GM21619 (cell line): ENCODE data around the gene CCNYL1.
"Not testable (repeated sequence)": the region's sequence is repeated elsewhere in the genome, so short reads cannot be mapped to it uniquely, and the experiment has no call there.

Source experiments
- ATAC-seq: cut with Tn5 transposase; IDR thresholded peaks from one replicate; pipeline ENCODE4 v1.9.1; 2021; ENCODE audit not compliant: unreplicated experiment

Gene CCNYL1

GRCh38 chr2:207696911-207697310, 14.5 kb upstream of the CCNYL1 start:
- not testable (repeated sequence) for ATAC-seq

GRCh38 chr2:207697411-207697810, 14.0 kb upstream of the CCNYL1 start:
- no peak for ATAC-seq

GRCh38 chr2:207698301-207698700, 13.1 kb upstream of the CCNYL1 start:
- no peak for ATAC-seq

GRCh38 chr2:207704078-207704477, 7.4 kb upstream of the CCNYL1 start:
- no peak for ATAC-seq

- ATAC-seq = no peak
These were observed 6.8 kb upstream of the CCNYL1 start for GRCh38 chr2:207704671-207705070.

GRCh38 chr2:207706936-207707860, 4.2 kb upstream of the CCNYL1 start:
- ATAC-seq = no peak

GRCh38 chr2:207711750-207712530, 500 bp downstream of the CCNYL1 start:
- ATAC-seq = peak; percentile 26

- no peak for ATAC-seq
These were observed 4.6 kb downstream of the CCNYL1 start for GRCh38 chr2:207716056-207716455.

GRCh38 chr2:207718521-207718920, 7.1 kb downstream of the CCNYL1 start:
- ATAC-seq = no peak

- ATAC-seq = no peak
These were observed 7.6 kb downstream of the CCNYL1 start for GRCh38 chr2:207719008-207719407.

GRCh38 chr2:207719655-207720054, 8.2 kb downstream of the CCNYL1 start:
- ATAC-seq = not testable (repeated sequence)

- no peak for ATAC-seq
These were observed 9.2 kb downstream of the CCNYL1 start for GRCh38 chr2:207720517-207721187.

- no peak for ATAC-seq
These were observed 11.5 kb downstream of the CCNYL1 start for GRCh38 chr2:207722773-207723424.

- ATAC-seq = not testable (repeated sequence)
These were observed 12.0 kb downstream of the CCNYL1 start for GRCh38 chr2:207723425-207723787.

- ATAC-seq = peak; percentile 58
These were observed 12.7 kb downstream of the CCNYL1 start for GRCh38 chr2:207724113-207724512.

- no peak for ATAC-seq
These were observed 14.6 kb downstream of the CCNYL1 start for GRCh38 chr2:207725873-207726578.

- no peak for ATAC-seq
These were observed 15.8 kb downstream of the CCNYL1 start for GRCh38 chr2:207727261-207727660.

GRCh38 chr2:207729465-207729998, 18.1 kb downstream of the CCNYL1 start:
- no peak for ATAC-seq

GRCh38 chr2:207731138-207731537, 19.7 kb downstream of the CCNYL1 start:
- ATAC-seq = no peak
